GM12872 (cell line): ENCODE data around the gene F8A2.
"Not testable (repeated sequence)": the region's sequence is repeated elsewhere in the genome, so short reads cannot be mapped to it uniquely, and the experiment has no call there.

Experiments
- TF ChIP-seq, protein P1 (sequence below): IDR thresholded peaks from 3 replicates; pipeline ENCODE4 v1.5.1; 2011; ENCODE audit warnings: low read depth, mild to moderate bottlenecking, low read length, moderate library complexity; ENCODE audit not compliant: insufficient read depth

F8A2 gene

DNA sequence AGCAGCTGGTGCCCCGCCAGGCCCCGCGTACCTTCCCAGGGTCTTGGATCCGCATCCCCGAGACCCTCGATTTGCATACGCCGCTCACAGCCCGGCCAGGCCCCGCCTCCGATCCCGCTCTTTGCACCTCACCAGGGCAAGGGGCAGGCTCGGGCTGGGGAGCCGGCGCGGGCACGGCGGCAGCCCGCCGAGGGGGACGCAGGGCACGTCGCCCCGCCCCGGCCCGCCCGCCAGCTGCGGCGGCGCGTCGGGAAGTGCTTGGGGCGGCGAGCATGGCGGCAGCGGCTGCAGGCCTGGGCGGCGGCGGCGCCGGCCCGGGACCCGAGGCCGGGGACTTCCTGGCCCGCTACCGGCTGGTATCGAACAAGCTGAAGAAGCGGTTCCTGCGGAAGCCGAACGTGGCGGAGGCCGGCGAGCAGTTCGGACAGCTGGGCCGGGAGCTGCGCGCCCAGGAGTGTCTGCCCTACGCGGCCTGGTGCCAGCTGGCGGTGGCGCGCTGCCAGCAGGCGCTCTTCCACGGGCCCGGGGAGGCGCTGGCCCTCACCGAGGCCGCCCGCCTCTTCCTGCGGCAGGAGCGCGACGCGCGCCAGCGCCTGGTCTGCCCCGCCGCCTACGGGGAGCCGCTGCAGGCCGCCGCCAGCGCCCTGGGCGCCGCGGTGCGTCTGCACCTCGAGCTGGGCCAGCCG, at the start of gene F8A2:
Gene F8A2, plus strand, starts transcription at position 253 of the 686 bp plus-strand sequence. Its CDS starts 20 bp downstream, at position 273.
- TF ChIP-seq, protein P1, sequence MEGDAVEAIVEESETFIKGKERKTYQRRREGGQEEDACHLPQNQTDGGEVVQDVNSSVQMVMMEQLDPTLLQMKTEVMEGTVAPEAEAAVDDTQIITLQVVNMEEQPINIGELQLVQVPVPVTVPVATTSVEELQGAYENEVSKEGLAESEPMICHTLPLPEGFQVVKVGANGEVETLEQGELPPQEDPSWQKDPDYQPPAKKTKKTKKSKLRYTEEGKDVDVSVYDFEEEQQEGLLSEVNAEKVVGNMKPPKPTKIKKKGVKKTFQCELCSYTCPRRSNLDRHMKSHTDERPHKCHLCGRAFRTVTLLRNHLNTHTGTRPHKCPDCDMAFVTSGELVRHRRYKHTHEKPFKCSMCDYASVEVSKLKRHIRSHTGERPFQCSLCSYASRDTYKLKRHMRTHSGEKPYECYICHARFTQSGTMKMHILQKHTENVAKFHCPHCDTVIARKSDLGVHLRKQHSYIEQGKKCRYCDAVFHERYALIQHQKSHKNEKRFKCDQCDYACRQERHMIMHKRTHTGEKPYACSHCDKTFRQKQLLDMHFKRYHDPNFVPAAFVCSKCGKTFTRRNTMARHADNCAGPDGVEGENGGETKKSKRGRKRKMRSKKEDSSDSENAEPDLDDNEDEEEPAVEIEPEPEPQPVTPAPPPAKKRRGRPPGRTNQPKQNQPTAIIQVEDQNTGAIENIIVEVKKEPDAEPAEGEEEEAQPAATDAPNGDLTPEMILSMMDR = not testable (repeated sequence)

DNA sequence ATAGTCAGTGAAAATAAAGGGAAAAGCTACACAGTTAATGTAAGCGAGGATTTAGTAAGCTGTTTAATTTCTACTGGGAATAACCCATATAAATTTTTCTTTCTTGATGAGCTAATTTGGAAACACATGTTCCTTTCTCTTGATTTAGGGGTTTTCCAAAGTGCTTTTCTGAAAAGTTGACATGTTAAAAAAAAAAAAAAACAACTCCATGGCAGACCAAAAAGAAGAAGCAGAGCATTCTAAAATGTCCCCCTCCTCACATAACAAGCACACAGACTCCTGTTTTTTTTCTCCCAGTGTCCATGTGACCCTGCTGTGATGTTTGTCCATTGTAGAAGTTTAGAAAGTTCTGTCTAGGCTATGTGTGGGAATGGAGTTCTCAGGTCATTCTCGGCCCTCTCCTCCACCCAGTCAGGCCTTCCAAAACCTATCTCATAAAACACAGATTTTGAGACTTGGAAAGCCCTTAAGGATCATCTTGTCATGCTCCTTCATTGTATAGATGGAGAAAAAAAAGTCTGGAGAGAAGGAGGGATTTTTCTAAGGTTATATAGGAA, 48.3 kb upstream of the F8A2 start:
- TF ChIP-seq, protein P1 = no peak

DNA sequence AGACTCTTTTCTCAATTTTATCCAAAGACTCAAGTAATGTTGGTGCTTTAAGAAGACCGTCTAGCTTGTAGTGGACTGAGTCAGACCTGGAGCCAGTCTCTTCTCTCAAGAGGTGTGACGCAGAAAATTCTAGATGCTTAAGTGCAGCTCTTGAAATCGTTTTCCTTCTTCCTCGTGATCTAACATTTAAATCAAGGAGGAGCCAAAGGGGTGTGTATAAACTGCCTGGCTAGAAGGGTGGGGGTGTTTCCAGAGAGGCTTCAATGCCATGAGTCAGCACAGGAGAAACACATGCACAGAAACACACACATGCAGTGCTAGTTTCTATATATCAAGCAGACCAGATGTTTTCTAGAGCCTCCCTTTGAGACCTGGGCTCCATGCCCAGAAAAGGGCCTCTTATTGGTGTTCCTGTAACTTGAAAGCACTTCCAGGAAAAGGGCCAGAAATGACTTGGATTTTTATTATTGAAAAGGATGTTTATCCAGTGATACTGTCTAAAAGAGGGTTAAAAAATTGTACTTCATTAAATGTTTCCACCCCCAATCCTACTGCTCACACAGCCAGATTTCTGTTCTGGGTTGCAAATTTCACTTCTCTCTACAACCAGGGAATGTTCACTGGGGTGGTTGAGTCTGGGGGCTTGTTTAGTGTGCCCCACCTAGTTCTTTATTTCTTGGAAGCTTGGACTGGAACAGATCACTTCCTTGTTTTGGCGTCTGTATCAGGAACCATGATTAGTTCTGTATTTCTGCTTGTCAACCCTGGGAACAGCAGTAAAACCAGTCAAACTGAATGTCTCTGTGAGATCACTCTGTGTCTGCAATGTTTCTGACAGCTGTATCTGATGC, 47.2 kb upstream of the F8A2 start, which contains the start of gene CLIC2:
Gene CLIC2, minus strand, starts transcription at position 129 of the 851 bp plus-strand sequence. CDS start 187 bp downstream, outside the sequence.
- TF ChIP-seq, protein P1 = no peak

DNA sequence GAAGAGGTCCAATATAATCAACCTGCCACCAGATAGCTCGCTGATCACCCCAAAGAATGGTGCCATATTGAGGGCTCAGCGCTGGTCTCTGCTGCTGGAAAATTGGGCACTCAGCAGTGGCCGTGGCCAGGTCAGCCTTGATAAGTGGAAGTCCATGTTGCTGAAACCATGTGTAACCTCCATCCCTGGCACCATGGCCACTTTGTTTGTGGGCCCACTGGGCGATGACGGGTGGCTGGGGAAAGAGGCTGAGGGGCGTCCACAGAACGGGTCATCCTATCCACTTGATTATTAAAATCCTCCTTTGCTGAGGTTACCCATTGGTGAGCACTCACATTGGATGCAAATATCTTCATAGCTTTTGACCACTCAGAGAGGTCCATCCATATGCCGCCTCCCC, 7.7 kb downstream of the F8A2 start:
- TF ChIP-seq, protein P1 = no peak

DNA sequence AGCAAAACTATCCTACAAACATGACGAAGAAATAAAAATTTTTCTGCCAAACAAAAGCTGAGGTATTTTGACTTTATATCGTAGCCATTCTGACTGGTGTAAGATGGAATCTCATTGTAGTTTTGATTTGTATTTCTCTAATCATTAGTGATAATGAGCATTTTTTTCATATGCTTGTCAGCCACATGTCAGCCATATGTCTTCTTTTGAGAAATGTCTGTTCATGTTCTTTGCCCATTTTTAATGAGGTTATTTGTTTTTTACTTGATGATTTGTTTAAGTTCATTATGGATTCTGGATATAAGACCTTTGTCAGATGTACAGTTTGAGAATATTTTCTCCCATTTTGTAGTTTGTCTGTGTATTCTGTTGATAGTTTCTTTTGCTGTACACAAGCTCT, 24.5 kb downstream of the F8A2 start:
- TF ChIP-seq, protein P1 = no peak

DNA sequence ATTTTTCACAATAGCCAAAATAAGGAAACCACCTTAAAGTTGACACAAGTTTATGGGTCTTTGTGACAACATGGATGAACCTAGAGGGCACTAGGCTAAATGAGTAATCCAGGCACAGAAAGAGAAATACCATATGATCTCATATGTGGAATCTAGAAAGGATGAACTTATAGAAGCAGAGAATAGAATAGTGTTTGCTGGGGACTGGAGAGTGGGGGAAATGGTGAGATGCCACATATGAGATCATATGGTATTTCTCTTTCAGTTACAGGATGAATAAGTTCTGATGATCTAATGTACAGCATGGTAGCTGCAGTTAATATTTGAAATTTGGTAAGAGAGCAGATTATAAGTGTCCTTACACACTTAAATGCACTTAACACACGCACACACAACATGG, 35.9 kb downstream of the F8A2 start:
- TF ChIP-seq, protein P1 = no peak
